HFFc6 (cell line): Measurements from ENCODE around the gene KSR2. TPM values are rescaled to one million over a fixed set of nuclear protein-coding genes. Genes with fewer than 3 reads are reported as not detected.

Experiments used
- DNase-seq: peaks from one replicate; pipeline ENCODE4 v3.0.0-alpha.2; 2018
- H3K27ac Mint-ChIP-seq: 2 replicates; pipeline ENCODE4 v1.8.0; 2020; ENCODE audit warnings: mild to moderate bottlenecking, mixed read lengths
- H3K27me3 Mint-ChIP-seq: 2 replicates; pipeline ENCODE4 v1.8.0; 2021; ENCODE audit warnings: mild to moderate bottlenecking, moderate library complexity, mixed read lengths; ENCODE audit not compliant: insufficient read depth
- H3K36me3 Mint-ChIP-seq: 2 replicates; pipeline ENCODE4 v1.8.0; 2021; ENCODE audit warnings: low read depth, mixed read lengths
- H3K4me1 Mint-ChIP-seq: 2 replicates; pipeline ENCODE4 v1.8.0; 2020; ENCODE audit warnings: low read depth, mixed read lengths
- H3K4me3 Mint-ChIP-seq: 2 replicates; pipeline ENCODE4 v1.8.0; 2020; ENCODE audit warnings: mild to moderate bottlenecking, moderate library complexity, mixed read lengths
- H3K9me3 Mint-ChIP-seq: 2 replicates; pipeline ENCODE4 v1.8.0; 2020; ENCODE audit warnings: mild to moderate bottlenecking, mixed read lengths
- total RNA-seq, 6 experiments: library from RNA; stranded (reverse); fragmentation: NEBNext Ultra II Directional; extraction: Animal tissue kit (Norgen Biotek cat#: 25700); gene quantifications; 2 replicates in 1 of 6; 3 replicates in 5 of 6; pipeline ENCODE4 v1.2.3, GENCODE V29; 2021
- TF ChIP-seq, protein P1 (sequence below): fragments of 200-600 bp; sonication (generic); IDR thresholded peaks from 2 replicates; pipeline ENCODE4 v1.5.0; 2021; ENCODE audit warnings: antibody characterized with exemption, mild to moderate bottlenecking

Gene KSR2
- total RNA-seq, 6 experiments from 2014 or later = 0.09 to 0.22 (median 0.12) TPM; not detected in 2

DNA sequence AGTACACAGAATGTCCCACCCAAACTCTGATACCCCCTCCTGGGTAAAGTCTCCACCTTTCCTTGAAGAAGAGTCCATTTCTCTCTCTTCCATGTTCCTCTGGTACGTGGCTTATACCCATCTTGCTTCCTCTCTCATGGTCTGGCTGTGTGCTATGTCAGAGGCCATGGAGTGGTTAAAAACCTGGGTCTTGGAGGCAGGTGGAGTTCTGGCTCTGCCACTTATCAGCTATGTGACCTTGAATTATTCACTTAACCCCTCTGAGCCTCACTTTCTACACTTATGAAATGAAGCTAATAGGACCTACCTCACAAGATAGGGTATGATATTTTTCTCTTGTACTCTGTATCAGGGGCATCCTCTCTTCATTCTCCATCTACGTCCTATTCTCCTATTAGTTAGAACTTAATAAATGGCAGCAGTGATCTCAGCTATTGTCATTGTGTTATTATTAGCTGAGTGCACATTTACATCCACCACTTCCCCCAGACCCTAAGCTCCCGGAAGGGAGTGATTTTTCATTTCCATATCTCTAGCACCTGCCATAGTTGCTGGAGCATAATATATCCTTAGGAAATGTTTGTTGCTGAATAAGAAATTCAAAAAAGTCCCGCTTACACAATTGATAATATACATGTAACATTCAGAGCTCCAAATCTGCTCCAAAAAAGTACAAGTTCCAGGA lies 547.6 kb downstream of the KSR2 start:
- H3K36me3 Mint-ChIP-seq = peaks cover 10% of the 10 kb centered on the region
- no peaks in the 10 kb centered on the region for H3K4me1 Mint-ChIP-seq
- peaks cover 55% of the 10 kb centered on the region for H3K9me3 Mint-ChIP-seq
- TF ChIP-seq, protein P1, sequence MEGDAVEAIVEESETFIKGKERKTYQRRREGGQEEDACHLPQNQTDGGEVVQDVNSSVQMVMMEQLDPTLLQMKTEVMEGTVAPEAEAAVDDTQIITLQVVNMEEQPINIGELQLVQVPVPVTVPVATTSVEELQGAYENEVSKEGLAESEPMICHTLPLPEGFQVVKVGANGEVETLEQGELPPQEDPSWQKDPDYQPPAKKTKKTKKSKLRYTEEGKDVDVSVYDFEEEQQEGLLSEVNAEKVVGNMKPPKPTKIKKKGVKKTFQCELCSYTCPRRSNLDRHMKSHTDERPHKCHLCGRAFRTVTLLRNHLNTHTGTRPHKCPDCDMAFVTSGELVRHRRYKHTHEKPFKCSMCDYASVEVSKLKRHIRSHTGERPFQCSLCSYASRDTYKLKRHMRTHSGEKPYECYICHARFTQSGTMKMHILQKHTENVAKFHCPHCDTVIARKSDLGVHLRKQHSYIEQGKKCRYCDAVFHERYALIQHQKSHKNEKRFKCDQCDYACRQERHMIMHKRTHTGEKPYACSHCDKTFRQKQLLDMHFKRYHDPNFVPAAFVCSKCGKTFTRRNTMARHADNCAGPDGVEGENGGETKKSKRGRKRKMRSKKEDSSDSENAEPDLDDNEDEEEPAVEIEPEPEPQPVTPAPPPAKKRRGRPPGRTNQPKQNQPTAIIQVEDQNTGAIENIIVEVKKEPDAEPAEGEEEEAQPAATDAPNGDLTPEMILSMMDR = no peak
- H3K27me3 Mint-ChIP-seq = no peaks in the 10 kb centered on the region; the same call in 1 of the 2 replicates
- no peak overlapping the region for H3K27ac Mint-ChIP-seq
- DNase-seq = no peak
- H3K4me3 Mint-ChIP-seq = no peak overlapping the region

DNA sequence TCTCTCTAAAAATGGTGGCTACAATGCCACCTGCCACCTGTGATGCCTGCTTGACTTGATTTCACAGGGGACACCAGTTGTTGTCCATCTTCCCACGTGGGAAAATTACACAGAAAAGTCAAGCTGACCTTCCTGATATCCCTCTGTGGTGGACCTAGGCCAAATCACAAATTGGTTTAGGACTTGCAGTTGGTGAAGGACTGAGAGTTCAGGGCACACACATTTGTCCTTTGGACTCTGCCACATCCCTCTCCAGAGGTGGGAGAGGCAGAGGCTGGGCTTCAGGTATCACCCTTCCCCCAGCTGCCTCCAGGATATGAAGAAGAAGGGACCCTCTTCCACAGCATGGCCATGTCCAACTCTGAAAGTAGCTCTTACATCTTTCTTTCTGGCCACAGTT lies 551.8 kb downstream of the KSR2 start:
- Mint-ChIP-seq H3K9me3 (peaks cover 56% of the 10 kb centered on the region), H3K4me3 (no peak overlapping the region), H3K27ac (no peak overlapping the region), H3K4me1 (no peaks in the 10 kb centered on the region), H3K27me3 (no peaks in the 10 kb centered on the region), H3K36me3 (peaks cover 6% of the 10 kb centered on the region)
- TF ChIP-seq, protein P1 = no peak
- DNase-seq = no peak

DNA sequence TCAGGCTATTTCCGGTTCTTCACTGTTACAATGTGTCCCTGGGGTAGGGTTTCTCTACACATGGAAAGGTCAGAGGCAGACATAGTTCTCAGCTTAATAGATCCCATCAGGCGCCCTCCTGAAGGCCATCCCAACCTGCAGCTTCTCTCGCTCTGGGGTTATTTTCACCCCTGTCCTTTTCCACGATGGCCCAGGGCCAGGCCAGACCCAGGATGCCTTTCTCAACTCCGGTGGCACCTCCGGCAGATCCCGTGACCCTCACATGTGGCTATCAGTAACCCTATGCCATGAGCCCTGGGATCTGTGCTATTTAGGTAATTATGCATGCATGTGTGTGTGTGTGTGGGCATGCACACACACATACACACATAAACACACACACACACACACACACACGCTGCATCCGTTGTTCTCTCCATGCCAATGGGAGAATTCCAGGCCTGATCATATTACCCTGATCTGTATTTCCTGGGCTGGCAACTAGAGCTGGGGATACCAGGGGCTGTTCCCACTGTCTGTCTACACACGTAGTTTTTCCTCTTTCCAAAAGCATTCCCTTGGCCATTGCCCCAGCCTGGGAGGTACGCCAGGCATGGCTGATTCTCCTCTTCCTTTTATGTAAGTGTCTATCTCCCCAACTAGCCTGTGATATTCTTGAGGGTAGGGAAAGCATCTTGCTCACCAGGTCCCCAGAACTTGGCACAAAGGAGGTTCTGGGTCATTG lies 556.2 kb downstream of the KSR2 start:
- no peak for DNase-seq
- no peak overlapping the region for H3K27ac Mint-ChIP-seq
- H3K4me1 Mint-ChIP-seq = no peaks in the 10 kb centered on the region
- H3K27me3 Mint-ChIP-seq = no peaks in the 10 kb centered on the region
- TF ChIP-seq, protein P1 = no peak
- H3K9me3 Mint-ChIP-seq = peaks cover 54% of the 10 kb centered on the region
- no peak overlapping the region for H3K4me3 Mint-ChIP-seq
- H3K36me3 Mint-ChIP-seq = no peaks in the 10 kb centered on the region

DNA sequence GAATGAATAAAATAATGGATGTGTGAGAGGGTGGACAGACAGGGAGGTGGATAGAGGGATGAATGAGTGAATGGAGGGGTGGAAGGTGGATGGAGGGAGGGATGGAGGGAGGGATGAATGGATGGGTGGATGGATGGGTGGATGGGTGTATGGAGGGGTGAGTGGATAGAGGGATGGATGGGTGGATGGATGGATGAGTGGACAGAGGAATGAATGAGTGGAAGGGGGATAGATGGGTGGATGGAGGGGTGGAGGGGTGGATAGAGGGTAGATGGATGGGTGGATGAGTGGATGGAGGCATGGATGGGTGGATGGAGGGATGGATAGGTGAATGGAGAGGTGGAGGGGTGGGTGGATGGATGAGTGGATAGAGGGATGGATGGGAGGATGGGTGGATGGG lies 559.5 kb downstream of the KSR2 start:
- no peak overlapping the region for H3K27ac Mint-ChIP-seq
- peaks cover 46% of the 10 kb centered on the region for H3K9me3 Mint-ChIP-seq
- no peaks in the 10 kb centered on the region; the same call in 1 of the 2 replicates for H3K27me3 Mint-ChIP-seq
- no peak for DNase-seq
- peaks cover 4% of the 10 kb centered on the region; the same call in 1 of the 2 replicates for H3K36me3 Mint-ChIP-seq
- TF ChIP-seq, protein P1 = no peak
- no peak overlapping the region for H3K4me3 Mint-ChIP-seq
- H3K4me1 Mint-ChIP-seq = no peaks in the 10 kb centered on the region

- H3K9me3 Mint-ChIP-seq = peaks cover 46% of the 10 kb centered on the region
- no peak overlapping the region for H3K27ac Mint-ChIP-seq
- H3K4me3 Mint-ChIP-seq = no peak overlapping the region
- no peaks in the 10 kb centered on the region; the same call in 1 of the 2 replicates for H3K27me3 Mint-ChIP-seq
- DNase-seq = no peak
- H3K36me3 Mint-ChIP-seq = peaks cover 4% of the 10 kb centered on the region; the same call in 1 of the 2 replicates
- no peaks in the 10 kb centered on the region for H3K4me1 Mint-ChIP-seq
- TF ChIP-seq, protein P1 = no peak
Measured at GRCh38 chr12:117408161-117408791, 560.5 kb downstream of the KSR2 start.
